Upper lobe of left lung (tissue), 4 donors: ENCODE data around the gene EGFR.

Experiments
- EP300 ChIP-seq, 4 donors: sonication (generic); formaldehyde crosslinking; IDR thresholded peaks; one replicate each; pipeline ENCODE4 v1.5.1; 2017; ENCODE audit warnings: antibody characterized with exemption in 4 of 4, control low read depth in 2 of 4
- POLR2A ChIP-seq, 4 donors: fragments of 450-650 bp; IDR thresholded peaks; one replicate each; pipeline ENCODE4 v1.5.1; 2016 to 2017; ENCODE audit warnings: antibody characterized with exemption in 4 of 4, mild to moderate bottlenecking in 2 of 4
- POLR2AphosphoS5 ChIP-seq, 2 donors: sonication (generic); formaldehyde crosslinking; IDR thresholded peaks; one replicate each; pipeline ENCODE4 v1.5.1; 2017; ENCODE audit warnings: antibody characterized with exemption in 2 of 2
- TF ChIP-seq, protein P1 (sequence below), 6 experiments: fragments of 450-650 bp in 4 of 6; fragments of 200-600 bp in 2 of 6; sonication (generic) in 2 of 6; IDR thresholded peaks; one replicate each; pipeline ENCODE4 v1.5.1; 2016 to 2019; ENCODE audit warnings: antibody characterized with exemption in 6 of 6

- TF ChIP-seq, protein P1, sequence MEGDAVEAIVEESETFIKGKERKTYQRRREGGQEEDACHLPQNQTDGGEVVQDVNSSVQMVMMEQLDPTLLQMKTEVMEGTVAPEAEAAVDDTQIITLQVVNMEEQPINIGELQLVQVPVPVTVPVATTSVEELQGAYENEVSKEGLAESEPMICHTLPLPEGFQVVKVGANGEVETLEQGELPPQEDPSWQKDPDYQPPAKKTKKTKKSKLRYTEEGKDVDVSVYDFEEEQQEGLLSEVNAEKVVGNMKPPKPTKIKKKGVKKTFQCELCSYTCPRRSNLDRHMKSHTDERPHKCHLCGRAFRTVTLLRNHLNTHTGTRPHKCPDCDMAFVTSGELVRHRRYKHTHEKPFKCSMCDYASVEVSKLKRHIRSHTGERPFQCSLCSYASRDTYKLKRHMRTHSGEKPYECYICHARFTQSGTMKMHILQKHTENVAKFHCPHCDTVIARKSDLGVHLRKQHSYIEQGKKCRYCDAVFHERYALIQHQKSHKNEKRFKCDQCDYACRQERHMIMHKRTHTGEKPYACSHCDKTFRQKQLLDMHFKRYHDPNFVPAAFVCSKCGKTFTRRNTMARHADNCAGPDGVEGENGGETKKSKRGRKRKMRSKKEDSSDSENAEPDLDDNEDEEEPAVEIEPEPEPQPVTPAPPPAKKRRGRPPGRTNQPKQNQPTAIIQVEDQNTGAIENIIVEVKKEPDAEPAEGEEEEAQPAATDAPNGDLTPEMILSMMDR (IDR thresholded peaks at IDR 0.05): no peak
- TF ChIP-seq POLR2A (IDR thresholded peaks at IDR 0.05) (no peak), EP300 (IDR thresholded peaks at IDR 0.05) (no peak), POLR2AphosphoS5 (IDR thresholded peaks at IDR 0.05) (no peak)
Observed at GRCh38 chr7:55044791-55045190, 26.0 kb downstream of the EGFR start.
